ENCODE data around the gene RNF183.

Gene RNF183

GRCh38 chr9:113275157-113276131, 27.7 kb downstream of the RNF183 start, which contains the start of the genes CDC26 and PRPF4:
Gene CDC26, minus strand, starts transcription at chr9:113275572. Its CDS starts 3,065 bp downstream, at chr9:113272507.
Gene PRPF4, plus strand, starts transcription at chr9:113275658. Its CDS starts 86 bp downstream, at chr9:113275744.
- no peak within 1 kb of the TSS for H3K23ac ChIP-seq (ENCODE audit: low read length in 2 of 2)
- DNase-seq, result peak; percentile 99
- H3K27ac ChIP-seq (ENCODE audit: low read length, poor library complexity, severe bottlenecking), result peak within 1 kb of the TSS; percentile 84
- WGBS, result under 1% methylated on average over 52 of the region's 63 CpGs
- peak within 1 kb of the TSS in 1 of 2 experiments; percentile 22 for H3K4ac ChIP-seq (ENCODE audit: low read depth in 1 of 2, low read length in 2 of 2)
- peak within 1 kb of the TSS; percentile 23 for H2BK120ac ChIP-seq (ENCODE audit: low read depth, low read length)
- peak within 1 kb of the TSS; percentile 34 for H2BK5ac ChIP-seq (ENCODE audit: low read depth, low read length, poor library complexity, severe bottlenecking)
- peaks cover 23% of the 10 kb centered on the region for H3K79me1 ChIP-seq (replicated peaks; ENCODE audit: low read length, poor library complexity, severe bottlenecking)
- peak within 1 kb of the TSS; percentile 98 for H3K9ac ChIP-seq (ENCODE audit: low read length)
- no peaks in the 10 kb centered on the region for H3K4me1 ChIP-seq (ENCODE audit: control insufficient read depth, insufficient read depth, low read depth, low read length)
- peak within 1 kb of the TSS; percentile 25 to 72 for H3K18ac ChIP-seq (ENCODE audit: low read depth in 1 of 2, low read length in 2 of 2)
- H2AFZ ChIP-seq (ENCODE audit: low read depth, low read length), result peak within 1 kb of the TSS; percentile 51
- peak within 1 kb of the TSS; percentile 92 for H4K8ac ChIP-seq (ENCODE audit: low read length)
- H2BK12ac ChIP-seq (ENCODE audit: low read length in 2 of 2), result peak within 1 kb of the TSS in 1 of 2 experiments; percentile 31
- peak within 1 kb of the TSS in 1 of 2 experiments; percentile 63 for H3K14ac ChIP-seq (ENCODE audit: low read length in 2 of 2)
- peak within 1 kb of the TSS; percentile 82 to 98 for H3K4me3 ChIP-seq (ENCODE audit: insufficient read depth in 1 of 2, low read depth in 1 of 2, low read length in 2 of 2)
- peak within 1 kb of the TSS; percentile 95 for H3K4me2 ChIP-seq (ENCODE audit: low read length, poor library complexity, severe bottlenecking)
- H2AK5ac ChIP-seq (ENCODE audit: low read length, severe bottlenecking), result peak within 1 kb of the TSS; percentile 6
- H2BK15ac ChIP-seq (ENCODE audit: low read depth, poor library complexity, severe bottlenecking), result peak within 1 kb of the TSS; percentile 84
- peak within 1 kb of the TSS; percentile 56 for H4K91ac ChIP-seq (ENCODE audit: low read length)
- no peaks in the 10 kb centered on the region for H3K27me3 ChIP-seq (ENCODE audit: control insufficient read depth in 1 of 2, insufficient read depth in 1 of 2, low read length in 2 of 2)
- no peaks in the 10 kb centered on the region for H3K9me3 ChIP-seq (ENCODE audit: control insufficient read depth, low read length)
- peaks cover 23 to 62% of the 10 kb centered on the region in 2 experiments for H3K36me3 ChIP-seq (ENCODE audit: control insufficient read depth in 1 of 2, insufficient read depth in 2 of 2, low read depth in 1 of 2, low read length in 2 of 2)

DNA sequence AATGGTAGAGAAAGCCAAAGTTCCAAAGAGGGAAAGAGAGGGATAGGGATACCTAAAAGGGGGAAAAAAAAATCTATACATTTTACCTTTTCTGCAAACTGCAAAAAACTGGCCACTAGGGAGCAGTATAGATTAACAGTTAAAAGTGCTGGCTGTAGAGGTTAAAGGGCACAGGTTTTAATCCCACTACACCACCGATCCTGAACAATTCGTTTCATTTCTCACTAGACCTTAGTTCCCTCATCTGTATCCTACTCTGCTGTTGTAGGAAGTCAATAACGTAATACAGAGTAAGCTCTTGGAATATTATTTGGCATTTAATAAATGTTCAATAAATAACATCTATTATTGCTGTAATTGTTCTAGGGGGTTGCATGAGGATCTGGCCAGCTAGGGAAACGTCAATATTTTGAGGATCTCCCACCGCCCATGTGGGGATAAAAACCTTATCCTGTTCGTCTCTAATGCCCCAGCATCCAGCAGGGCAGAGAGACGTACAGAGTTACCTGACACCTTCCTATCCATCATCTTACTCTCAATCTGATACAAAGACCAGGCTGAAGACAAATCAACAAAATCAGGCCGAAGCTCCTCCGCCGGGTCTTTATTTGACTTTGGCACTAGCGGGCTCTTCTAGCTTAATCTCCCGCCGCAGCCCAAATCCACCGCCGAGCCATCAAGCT, 28.6 kb downstream of the RNF183 start:
- 0% methylated on average over 12 of the region's 15 CpGs for WGBS
- Histone ChIP-seq H2AK5ac (ENCODE audit: low read length, severe bottlenecking) (no peak overlapping the region), H3K9me3 (ENCODE audit: control insufficient read depth, low read length) (no peaks in the 10 kb centered on the region), H3K23ac (ENCODE audit: low read length in 2 of 2) (no peak overlapping the region), H2BK5ac (ENCODE audit: low read depth, low read length, poor library complexity, severe bottlenecking) (peak overlapping the region; percentile 34), H3K4ac (ENCODE audit: low read depth in 1 of 2, low read length in 2 of 2) (peak overlapping the region in 1 of 2 experiments; percentile 6), H4K91ac (ENCODE audit: low read length) (no peak overlapping the region), H2BK15ac (ENCODE audit: low read depth, poor library complexity, severe bottlenecking) (peak overlapping the region; percentile 84), H4K8ac (ENCODE audit: low read length) (peak overlapping the region; percentile 76), H3K4me1 (ENCODE audit: control insufficient read depth, insufficient read depth, low read depth, low read length) (no peaks in the 10 kb centered on the region), H3K27me3 (ENCODE audit: control insufficient read depth in 1 of 2, insufficient read depth in 1 of 2, low read length in 2 of 2) (no peaks in the 10 kb centered on the region), H2BK12ac (ENCODE audit: low read length in 2 of 2) (peak overlapping the region in 1 of 2 experiments; percentile 31), H2BK120ac (ENCODE audit: low read depth, low read length) (peak overlapping the region; percentile 23), H3K14ac (ENCODE audit: low read length in 2 of 2) (no peak overlapping the region), H3K4me3 (ENCODE audit: insufficient read depth in 1 of 2, low read depth in 1 of 2, low read length in 2 of 2) (peak overlapping the region; percentile 65 to 98), H2AFZ (ENCODE audit: low read depth, low read length) (no peak overlapping the region), H3K79me1 (replicated peaks; ENCODE audit: low read length, poor library complexity, severe bottlenecking) (peaks cover 23% of the 10 kb centered on the region), H3K27ac (ENCODE audit: low read length, poor library complexity, severe bottlenecking) (peak overlapping the region; percentile 84), H3K4me2 (ENCODE audit: low read length, poor library complexity, severe bottlenecking) (peak overlapping the region; percentile 95), H3K36me3 (ENCODE audit: control insufficient read depth in 1 of 2, insufficient read depth in 2 of 2, low read depth in 1 of 2, low read length in 2 of 2) (peaks cover 26 to 62% of the 10 kb centered on the region in 2 experiments), H3K18ac (ENCODE audit: low read depth in 1 of 2, low read length in 2 of 2) (peak overlapping the region in 1 of 2 experiments; percentile 55), H3K9ac (ENCODE audit: low read length) (peak overlapping the region; percentile 98)
- peak; percentile 80 for DNase-seq

DNA sequence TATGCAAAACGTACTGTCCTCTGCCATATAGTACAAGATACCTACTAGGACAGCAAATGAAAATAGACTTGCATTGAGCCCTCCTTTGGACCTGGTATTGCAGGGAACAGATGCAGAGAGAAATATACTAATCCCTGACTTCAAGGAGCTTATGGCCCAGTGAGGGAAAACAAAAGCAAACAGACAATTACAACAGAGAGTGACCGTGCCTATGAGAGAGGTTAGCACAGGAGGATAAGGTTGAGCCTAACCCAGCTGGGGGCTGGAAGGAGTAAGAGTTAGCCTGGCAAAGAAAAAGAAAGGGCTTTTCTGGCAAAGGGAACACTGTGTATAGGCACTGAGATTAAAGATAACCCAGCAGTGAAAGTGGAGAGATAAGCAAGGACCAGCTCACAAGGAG, 33.3 kb downstream of the RNF183 start:
- no peaks in the 10 kb centered on the region for H3K4me1 ChIP-seq (ENCODE audit: control insufficient read depth, insufficient read depth, low read depth, low read length)
- no peak overlapping the region for H3K4ac ChIP-seq (ENCODE audit: low read depth in 1 of 2, low read length in 2 of 2)
- no peak overlapping the region for H4K91ac ChIP-seq (ENCODE audit: low read length)
- H3K9me3 ChIP-seq (ENCODE audit: control insufficient read depth, low read length), result no peaks in the 10 kb centered on the region
- no peak overlapping the region for H3K4me3 ChIP-seq (ENCODE audit: insufficient read depth in 1 of 2, low read depth in 1 of 2, low read length in 2 of 2)
- H3K9ac ChIP-seq (ENCODE audit: low read length), result no peak overlapping the region
- no peak overlapping the region for H2BK5ac ChIP-seq (ENCODE audit: low read depth, low read length, poor library complexity, severe bottlenecking)
- H2BK120ac ChIP-seq (ENCODE audit: low read depth, low read length), result no peak overlapping the region
- H4K8ac ChIP-seq (ENCODE audit: low read length), result no peak overlapping the region
- H3K36me3 ChIP-seq (ENCODE audit: control insufficient read depth in 1 of 2, insufficient read depth in 2 of 2, low read depth in 1 of 2, low read length in 2 of 2), result peaks cover 23 to 75% of the 10 kb centered on the region in 2 experiments
- 100% methylated on average over 1 of the region's 2 CpGs for WGBS
- H2BK12ac ChIP-seq (ENCODE audit: low read length in 2 of 2), result no peak overlapping the region
- H2BK15ac ChIP-seq (ENCODE audit: low read depth, poor library complexity, severe bottlenecking), result no peak overlapping the region
- H3K4me2 ChIP-seq (ENCODE audit: low read length, poor library complexity, severe bottlenecking), result no peak overlapping the region
- no peak overlapping the region for H3K18ac ChIP-seq (ENCODE audit: low read depth in 1 of 2, low read length in 2 of 2)
- H3K23ac ChIP-seq (ENCODE audit: low read length in 2 of 2), result no peak overlapping the region
- H3K27ac ChIP-seq (ENCODE audit: low read length, poor library complexity, severe bottlenecking), result no peak overlapping the region
- H2AK5ac ChIP-seq (ENCODE audit: low read length, severe bottlenecking), result no peak overlapping the region
- no peaks in the 10 kb centered on the region for H3K27me3 ChIP-seq (ENCODE audit: control insufficient read depth in 1 of 2, insufficient read depth in 1 of 2, low read length in 2 of 2)
- no peak for DNase-seq
- H3K79me1 ChIP-seq (replicated peaks; ENCODE audit: low read length, poor library complexity, severe bottlenecking), result peaks cover 19% of the 10 kb centered on the region
- no peak overlapping the region for H3K14ac ChIP-seq (ENCODE audit: low read length in 2 of 2)
- H2AFZ ChIP-seq (ENCODE audit: low read depth, low read length), result no peak overlapping the region
